Activated CD8-positive, alpha-beta T cell treated with anti-CD3 and anti-CD28 coated beads, Interleukin-2, amount 10 ng/mL, durations not matched to agents 7 days and 5 days (primary cell): ENCODE data around the gene GLG1. TPM values are rescaled to one million over a fixed set of nuclear protein-coding genes. Genes with fewer than 3 reads are reported as not detected.

ENCODE experiments used
- ATAC-seq: fragments of 150-1000 bp; cut with Tn5 transposase; one replicate; pipeline ENCODE4 v1.10.0; 2021; ENCODE audit warnings: moderate library complexity
- CTCF ChIA-PET: fragments of 350-600 bp; sonication (Branson Sonifier 250); formaldehyde crosslinking; loops from one replicate; lab custom pipeline; 2021; ENCODE audit warnings: antibody characterized with exemption; lab: Charles Lee
- POLR2A ChIA-PET: fragments of 350-600 bp; sonication (Branson Sonifier 250); formaldehyde crosslinking; loops from one replicate; lab custom pipeline; 2021; ENCODE audit warnings: antibody characterized with exemption; lab: Charles Lee
- DNase-seq: peaks from one replicate; pipeline ENCODE4 v3.0.0-alpha.2; 2020
- H3K27ac Mint-ChIP-seq: one replicate; pipeline ENCODE4 v1.8.0; 2021; ENCODE audit warnings: mild to moderate bottlenecking, mixed read lengths
- H3K27me3 Mint-ChIP-seq: one replicate; pipeline ENCODE4 v1.8.0; 2021; ENCODE audit warnings: low read depth, mixed read lengths
- H3K36me3 Mint-ChIP-seq: one replicate; pipeline ENCODE4 v1.8.0; 2021; ENCODE audit warnings: low read depth, mixed read lengths
- H3K4me1 Mint-ChIP-seq: one replicate; pipeline ENCODE4 v1.8.0; 2021; ENCODE audit warnings: low read depth, mixed read lengths
- H3K4me3 Mint-ChIP-seq: one replicate; pipeline ENCODE4 v1.8.0; 2021; ENCODE audit warnings: mild to moderate bottlenecking, mixed read lengths
- H3K9me3 Mint-ChIP-seq: one replicate; pipeline ENCODE4 v1.8.0; 2022; ENCODE audit warnings: mixed read lengths; ENCODE audit not compliant: insufficient read depth
- total RNA-seq, 2 experiments: library from RNA; stranded (reverse); gene quantifications; one replicate each; pipeline ENCODE4 v1.2.3, GENCODE V29; 2021

The GLG1 gene
- total RNA-seq, 2 experiments from 2014 or later, result 110 to 112 TPM

GRCh38 chr16:74633686-74634085 lies 26.8 kb upstream of the GLG1 start:
- DNase-seq (no peak), ATAC-seq (no peak)
- Mint-ChIP-seq H3K4me3 (no peak overlapping the region), H3K4me1 (peaks cover 4% of the 10 kb centered on the region), H3K27me3 (no peaks in the 10 kb centered on the region), H3K9me3 (no peaks in the 10 kb centered on the region), H3K36me3 (peaks cover 57% of the 10 kb centered on the region), H3K27ac (no peak overlapping the region)
- ChIA-PET POLR2A (interaction anchor here (1.6 kb wide), 1 partner anchor 35 kb away, joined by 4 read pairs; no protein-coding TSS in a partner anchor), CTCF (interaction anchor here (0.8 kb wide), 1 partner anchor 18 kb away, joined by 4 read pairs; no protein-coding TSS in a partner anchor)

- Mint-ChIP-seq H3K36me3 (peaks cover 83% of the 10 kb centered on the region), H3K4me1 (peaks cover 19% of the 10 kb centered on the region), H3K27me3 (no peaks in the 10 kb centered on the region), H3K27ac (no peak overlapping the region), H3K9me3 (no peaks in the 10 kb centered on the region), H3K4me3 (no peak overlapping the region)
- ChIA-PET CTCF (interaction anchor here (2.0 kb wide), 1 partner anchor 24 kb away, joined by 10 read pairs; no protein-coding TSS in a partner anchor), POLR2A (interaction anchor here (1.0 to 1.1 kb wide), 2 partner anchors 27 to 39 kb away, joined by 3 to 5 read pairs; partner anchors contain the start of gene RFWD3)
- no peak for DNase-seq
- no peak for ATAC-seq
Observed at GRCh38 chr16:74627506-74628220, 20.7 kb upstream of the GLG1 start.

GRCh38 chr16:74626741-74627416 lies 20.0 kb upstream of the GLG1 start:
- DNase-seq (no peak), ATAC-seq (no peak)
- no peaks in the 10 kb centered on the region for H3K9me3 Mint-ChIP-seq
- CTCF ChIA-PET, result interaction anchor here (1.1 to 1.2 kb wide), 2 partner anchors 9 to 25 kb away, joined by 3 read pairs; no protein-coding TSS in a partner anchor
- POLR2A ChIA-PET, result no interaction called here
- no peak overlapping the region for H3K27ac Mint-ChIP-seq
- H3K4me3 Mint-ChIP-seq, result no peak overlapping the region
- H3K36me3 Mint-ChIP-seq, result peaks cover 83% of the 10 kb centered on the region
- no peaks in the 10 kb centered on the region for H3K27me3 Mint-ChIP-seq
- H3K4me1 Mint-ChIP-seq, result peaks cover 19% of the 10 kb centered on the region

GRCh38 chr16:74625500-74626350 lies 18.8 kb upstream of the GLG1 start:
- DNase-seq (no peak), ATAC-seq (no peak)
- CTCF ChIA-PET, result interaction anchor here (1.1 to 1.7 kb wide), 3 partner anchors 8 to 26 kb away, joined by 3 to 8 read pairs (median 3); partner anchors contain the start of gene GLG1
- Mint-ChIP-seq H3K27me3 (no peaks in the 10 kb centered on the region), H3K9me3 (no peaks in the 10 kb centered on the region), H3K36me3 (peaks cover 89% of the 10 kb centered on the region), H3K4me3 (no peak overlapping the region), H3K27ac (no peak overlapping the region), H3K4me1 (peaks cover 19% of the 10 kb centered on the region)
- POLR2A ChIA-PET, result no interaction called here

DNA sequence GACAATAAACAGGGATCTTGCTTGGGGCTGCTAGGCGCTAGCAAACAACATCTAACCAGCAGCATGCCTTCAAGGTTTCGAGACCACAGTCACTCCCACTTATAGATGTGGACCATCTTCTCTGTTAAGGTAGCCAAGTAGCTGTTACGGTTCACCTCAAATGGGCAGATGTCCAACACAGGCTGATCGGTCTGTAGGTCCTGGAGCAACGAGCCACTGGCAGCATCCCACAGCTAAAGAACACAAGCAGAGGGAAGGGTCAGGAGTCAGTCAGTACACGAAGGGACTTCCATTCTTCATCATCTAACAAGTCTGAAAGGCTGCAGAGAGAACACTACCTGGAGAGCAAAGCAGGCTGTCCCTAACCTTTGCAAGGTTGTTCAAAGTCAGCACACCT lies 16.9 kb upstream of the GLG1 start:
- DNase-seq, result no peak
- ATAC-seq, result no peak
- H3K4me1 Mint-ChIP-seq, result peaks cover 16% of the 10 kb centered on the region
- H3K9me3 Mint-ChIP-seq, result no peaks in the 10 kb centered on the region
- no peaks in the 10 kb centered on the region for H3K27me3 Mint-ChIP-seq
- H3K36me3 Mint-ChIP-seq, result peaks cover 80% of the 10 kb centered on the region
- ChIA-PET POLR2A (no interaction called here), CTCF (interaction anchor here (1.0 to 2.2 kb wide), 3 partner anchors 17 to 31 kb away, joined by 4 to 12 read pairs (median 8); partner anchors contain the start of gene GLG1)
- no peak overlapping the region for H3K4me3 Mint-ChIP-seq
- H3K27ac Mint-ChIP-seq, result no peak overlapping the region

- peak overlapping the region; percentile 31 for H3K27ac Mint-ChIP-seq
- H3K27me3 Mint-ChIP-seq, result no peaks in the 10 kb centered on the region
- DNase-seq, result no peak
- no peaks in the 10 kb centered on the region for H3K9me3 Mint-ChIP-seq
- no peak overlapping the region for H3K4me3 Mint-ChIP-seq
- POLR2A ChIA-PET, result interaction anchor here (1.4 kb wide), 1 partner anchor 12 kb away, joined by 3 read pairs; no protein-coding TSS in a partner anchor
- peak; percentile 50 for ATAC-seq
- peaks cover 11% of the 10 kb centered on the region for H3K4me1 Mint-ChIP-seq
- H3K36me3 Mint-ChIP-seq, result peaks cover 75% of the 10 kb centered on the region
- CTCF ChIA-PET, result interaction anchor here (0.6 to 2.2 kb wide), 19 partner anchors 9 to 319 kb away, joined by 3 to 12 read pairs (median 4); partner anchors contain the start of gene GLG1
Observed at GRCh38 chr16:74623214-74623838, 16.4 kb upstream of the GLG1 start.

- H3K9me3 Mint-ChIP-seq, result no peaks in the 10 kb centered on the region
- no peak for ATAC-seq
- peaks cover 76% of the 10 kb centered on the region for H3K36me3 Mint-ChIP-seq
- no peaks in the 10 kb centered on the region for H3K27me3 Mint-ChIP-seq
- ChIA-PET CTCF (interaction anchor here (1.1 to 2.2 kb wide), 9 partner anchors 10 to 254 kb away, joined by 3 to 12 read pairs (median 6); no protein-coding TSS in a partner anchor), POLR2A (interaction anchor here (0.7 to 1.4 kb wide), 2 partner anchors 10 to 42 kb away, joined by 3 read pairs; no protein-coding TSS in a partner anchor)
- H3K4me3 Mint-ChIP-seq, result no peak overlapping the region
- H3K4me1 Mint-ChIP-seq, result peaks cover 13% of the 10 kb centered on the region
- H3K27ac Mint-ChIP-seq, result no peak overlapping the region
- DNase-seq, result no peak
Observed at GRCh38 chr16:74622005-74622404, 15.1 kb upstream of the GLG1 start.

DNA sequence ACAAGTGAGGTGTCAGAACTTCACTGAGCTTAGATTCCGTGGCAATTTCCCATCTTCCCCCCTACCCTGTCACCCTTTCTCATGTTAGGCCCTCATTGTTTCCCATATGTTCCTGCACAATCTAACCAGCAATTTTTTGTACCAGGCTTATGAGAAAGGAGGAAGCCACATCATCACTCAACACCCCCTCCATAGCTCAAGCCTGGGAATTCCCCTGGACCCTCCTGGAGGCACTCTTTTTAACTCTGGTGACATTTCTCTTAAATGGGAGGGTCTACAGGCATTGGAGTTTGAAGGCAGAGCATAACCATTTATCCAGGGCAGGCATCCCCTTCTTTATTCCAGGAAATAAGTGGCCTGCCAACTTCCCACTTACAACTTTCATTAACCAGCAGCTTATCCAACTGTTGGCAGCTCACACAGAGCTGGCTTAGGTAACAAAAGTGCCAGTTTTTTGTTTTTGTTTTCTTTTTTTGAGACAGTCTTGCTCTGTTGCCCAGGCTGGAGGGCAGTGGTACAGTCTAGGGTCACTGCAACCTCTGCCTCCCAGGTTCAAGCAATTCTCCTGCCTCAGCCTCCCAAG lies 10.4 kb upstream of the GLG1 start:
- no peaks in the 10 kb centered on the region for H3K27me3 Mint-ChIP-seq
- peaks cover 47% of the 10 kb centered on the region for H3K36me3 Mint-ChIP-seq
- ATAC-seq, result no peak
- peak overlapping the region; percentile 33 for H3K27ac Mint-ChIP-seq
- POLR2A ChIA-PET, result interaction anchor here (1.3 to 1.4 kb wide), 2 partner anchors 9 to 10 kb away, joined by 4 to 6 read pairs; partner anchors contain the start of gene GLG1
- no peaks in the 10 kb centered on the region for H3K9me3 Mint-ChIP-seq
- peaks cover 5% of the 10 kb centered on the region for H3K4me1 Mint-ChIP-seq
- CTCF ChIA-PET, result interaction anchor here (0.8 kb wide), 1 partner anchor 9 kb away, joined by 3 read pairs; no protein-coding TSS in a partner anchor
- DNase-seq, result no peak
- H3K4me3 Mint-ChIP-seq, result no peak overlapping the region

- DNase-seq (no peak), ATAC-seq (no peak)
- Mint-ChIP-seq H3K4me1 (peaks cover 26% of the 10 kb centered on the region), H3K27me3 (no peaks in the 10 kb centered on the region), H3K27ac (no peak overlapping the region), H3K36me3 (peaks cover 17% of the 10 kb centered on the region), H3K4me3 (no peak overlapping the region), H3K9me3 (no peaks in the 10 kb centered on the region)
- CTCF ChIA-PET, result interaction anchor here (1.1 kb wide), 1 partner anchor 11 kb away, joined by 3 read pairs; no protein-coding TSS in a partner anchor
- POLR2A ChIA-PET, result interaction anchor here (1.1 kb wide), 1 partner anchor 11 kb away, joined by 3 read pairs; no protein-coding TSS in a partner anchor
Observed at GRCh38 chr16:74611721-74612120, 4.8 kb upstream of the GLG1 start.

DNA sequence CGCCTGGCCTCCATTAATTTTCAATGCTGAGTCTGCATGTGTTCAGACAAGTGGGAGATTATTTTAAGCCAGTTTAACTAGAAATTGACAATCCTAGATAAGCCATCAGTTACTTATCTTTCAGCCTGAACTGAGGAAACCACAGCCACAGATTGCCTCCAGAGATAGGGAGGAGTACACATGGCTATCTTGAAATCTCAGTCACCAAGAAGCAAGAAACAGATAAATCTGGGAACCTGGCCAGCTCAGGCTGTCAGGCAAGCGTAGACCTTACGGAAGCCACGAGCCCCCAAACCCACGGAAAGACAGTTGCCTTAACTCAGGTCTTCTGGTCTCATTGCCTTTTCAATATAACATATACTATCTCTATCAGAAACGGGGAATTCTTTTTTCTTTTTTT lies 2.0 kb upstream of the GLG1 start:
- Mint-ChIP-seq H3K4me3 (peak overlapping the region; percentile 22), H3K4me1 (peaks cover 44% of the 10 kb centered on the region), H3K27me3 (no peaks in the 10 kb centered on the region), H3K9me3 (no peaks in the 10 kb centered on the region), H3K27ac (peak overlapping the region; percentile 39), H3K36me3 (peaks cover 24% of the 10 kb centered on the region)
- ChIA-PET POLR2A (interaction anchor here (4.7 kb wide), 1 partner anchor 58 kb away, joined by 28 read pairs; the partner anchor contains the start of gene RFWD3), CTCF (interaction anchor here (0.7 to 1.4 kb wide), 2 partner anchors 30 to 38 kb away, joined by 3 to 4 read pairs; no protein-coding TSS in a partner anchor)
- DNase-seq, result peak; percentile 56
- peak; percentile 15 for ATAC-seq
